Activated CD4-positive, alpha-beta T cell treated with anti-CD3 and anti-CD28 coated beads, Interleukin-2, amount 50 U/mL, for 1 hour (primary cell): ENCODE data around the gene PCDH15.
"Not testable (repeated sequence)": the region's sequence is repeated elsewhere in the genome, so short reads cannot be mapped to it uniquely, and the experiment has no call there.

Experiments
- DNase-seq: peaks from one replicate; pipeline ENCODE4 v3.0.0-alpha.2; 2020

PCDH15 gene

GRCh38 chr10:54531296-54531695 lies 269.7 kb downstream of the PCDH15 start:
- no peak for DNase-seq

DNA sequence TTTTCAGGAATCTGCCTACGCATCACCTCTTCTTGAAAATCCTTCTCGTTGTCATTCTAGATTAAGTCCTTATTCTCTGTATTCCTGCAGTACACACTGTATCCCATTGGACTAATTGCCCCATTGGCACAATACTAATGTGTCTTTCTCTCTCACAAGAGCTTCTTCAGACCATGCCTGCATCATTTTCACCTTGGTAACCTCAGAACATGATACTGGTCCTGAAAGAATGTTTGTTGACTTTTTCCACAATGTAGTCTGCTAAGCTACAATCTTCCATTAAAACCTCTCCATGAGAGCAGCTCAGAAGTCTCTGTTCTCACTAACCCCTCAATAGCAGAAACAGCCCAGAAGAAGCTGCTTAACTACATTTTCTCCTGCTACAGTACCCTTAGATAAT lies 270.7 kb downstream of the PCDH15 start:
- DNase-seq = no peak

- DNase-seq = no peak
Measured at GRCh38 chr10:54525816-54526215, 275.2 kb downstream of the PCDH15 start.

DNA sequence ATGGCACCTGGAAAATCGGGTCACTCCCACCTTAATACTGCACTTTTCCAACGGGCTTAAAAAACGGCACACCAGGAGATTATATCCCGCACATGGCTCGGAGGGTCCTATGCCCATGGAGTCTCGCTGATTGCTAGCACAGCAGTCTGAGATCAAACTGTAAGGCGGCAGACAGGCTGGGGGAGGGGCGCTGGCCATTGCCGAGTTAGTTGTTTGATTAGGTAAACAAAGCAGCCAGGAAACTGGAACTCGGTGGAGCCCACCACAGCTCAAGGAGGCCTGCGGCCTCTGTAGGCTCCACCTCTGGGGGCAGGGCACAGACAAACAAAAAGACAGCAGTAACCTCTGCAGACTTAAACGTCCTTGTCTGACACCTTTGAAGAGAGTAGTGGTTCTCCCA lies 285.8 kb downstream of the PCDH15 start:
- not testable (repeated sequence) for DNase-seq

DNA sequence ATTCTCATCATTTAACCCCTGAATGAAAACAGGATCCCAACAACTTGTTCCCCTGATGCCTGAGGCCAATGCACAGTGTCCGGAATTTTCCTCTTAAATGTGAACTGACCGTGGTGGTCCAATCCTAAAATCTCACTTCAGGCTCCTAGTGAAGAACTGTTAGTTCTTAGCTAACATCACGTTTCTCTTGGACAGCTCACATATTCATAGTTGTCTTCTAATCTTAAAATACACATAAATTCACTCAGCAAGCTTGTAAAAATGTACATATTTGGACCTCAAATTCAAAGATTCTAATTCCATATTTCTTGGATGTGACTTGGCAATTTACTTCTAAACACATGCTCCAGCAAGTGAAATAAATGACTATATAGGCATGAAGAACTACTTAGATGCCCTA lies 297.2 kb downstream of the PCDH15 start:
- no peak for DNase-seq

DNA sequence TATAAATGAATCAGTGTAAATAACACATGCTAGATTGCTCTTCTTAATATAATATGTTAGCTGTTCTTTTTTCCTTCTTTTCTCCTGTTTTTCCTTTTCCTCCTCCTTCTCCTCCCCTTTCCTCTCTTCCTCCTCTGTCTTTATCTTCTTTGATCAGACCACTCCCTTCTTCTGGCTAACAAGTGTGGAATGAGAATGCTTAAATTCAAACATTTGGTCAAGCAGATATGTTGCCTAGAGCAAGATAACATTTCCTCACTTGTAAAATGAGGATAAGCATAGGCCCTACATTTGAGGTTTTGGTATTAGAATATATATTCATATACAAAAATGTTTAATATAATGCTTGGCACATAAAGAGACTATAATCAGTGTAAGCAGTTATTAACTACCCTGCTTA lies 299.1 kb downstream of the PCDH15 start:
- no peak for DNase-seq

DNA sequence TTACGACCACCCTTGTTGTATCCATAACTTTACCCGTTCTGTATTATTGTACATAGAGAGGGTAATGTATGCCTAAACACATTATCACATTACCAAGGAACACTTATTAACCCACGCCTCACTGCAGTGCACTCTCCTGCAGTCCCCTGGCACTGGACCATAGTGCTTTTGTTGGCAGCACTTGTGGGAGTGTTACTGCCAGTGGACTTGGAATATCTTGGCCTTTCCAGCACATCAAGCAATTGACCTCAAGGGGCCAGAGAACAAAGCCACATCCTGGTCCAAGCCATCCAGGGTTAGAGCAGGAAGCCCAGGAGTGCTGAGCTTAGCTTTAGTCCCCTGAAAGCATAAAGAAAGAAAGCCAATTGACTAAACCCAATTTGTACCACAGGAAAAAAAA lies 304.2 kb downstream of the PCDH15 start:
- no peak for DNase-seq

DNA sequence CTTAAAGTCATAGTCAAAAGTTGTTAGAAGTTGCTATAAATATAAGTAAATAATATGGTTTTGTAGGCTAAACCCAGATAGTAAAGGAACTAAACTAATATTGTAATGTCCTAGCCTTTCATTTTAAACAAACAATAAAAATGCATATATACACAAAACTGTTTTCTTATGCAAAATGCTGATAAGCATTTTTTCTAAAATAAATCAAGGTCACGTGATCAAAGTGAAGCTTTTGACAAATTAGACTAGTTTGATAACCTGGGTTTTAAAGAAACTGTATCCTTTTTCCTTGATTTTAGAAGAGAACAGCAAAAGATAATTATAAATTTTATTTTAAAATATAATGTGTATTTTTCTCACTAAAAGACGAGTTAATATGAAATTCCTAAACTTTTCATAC lies 313.3 kb downstream of the PCDH15 start:
- DNase-seq = no peak

DNA sequence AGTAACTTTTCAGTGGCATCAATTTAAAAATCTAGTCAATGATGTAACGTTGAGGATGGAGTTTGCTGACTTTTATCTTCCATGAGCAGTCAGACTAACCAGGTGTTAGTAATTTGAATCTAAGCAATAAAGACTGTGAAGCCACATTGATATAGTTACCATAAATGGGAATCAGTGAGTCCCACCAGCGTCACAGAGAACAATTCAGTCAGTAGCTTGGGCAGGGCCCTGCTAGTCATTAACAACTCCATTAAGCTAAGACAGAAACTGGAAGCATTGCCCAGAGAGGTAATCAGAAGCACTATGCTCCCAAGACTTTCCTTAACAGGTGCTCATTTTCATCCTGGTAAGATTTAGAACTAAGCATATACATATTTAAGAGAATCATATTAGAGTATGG lies 315.1 kb downstream of the PCDH15 start:
- no peak for DNase-seq

GRCh38 chr10:54484186-54484585 lies 316.8 kb downstream of the PCDH15 start:
- no peak for DNase-seq

GRCh38 chr10:54478601-54479000 lies 322.4 kb downstream of the PCDH15 start:
- no peak for DNase-seq

GRCh38 chr10:54477738-54478137 lies 323.3 kb downstream of the PCDH15 start:
- no peak for DNase-seq

- DNase-seq = no peak
Measured at GRCh38 chr10:54470324-54470631, 330.8 kb downstream of the PCDH15 start.

- no peak for DNase-seq
Measured at GRCh38 chr10:54469587-54470323, 331.3 kb downstream of the PCDH15 start.

DNA sequence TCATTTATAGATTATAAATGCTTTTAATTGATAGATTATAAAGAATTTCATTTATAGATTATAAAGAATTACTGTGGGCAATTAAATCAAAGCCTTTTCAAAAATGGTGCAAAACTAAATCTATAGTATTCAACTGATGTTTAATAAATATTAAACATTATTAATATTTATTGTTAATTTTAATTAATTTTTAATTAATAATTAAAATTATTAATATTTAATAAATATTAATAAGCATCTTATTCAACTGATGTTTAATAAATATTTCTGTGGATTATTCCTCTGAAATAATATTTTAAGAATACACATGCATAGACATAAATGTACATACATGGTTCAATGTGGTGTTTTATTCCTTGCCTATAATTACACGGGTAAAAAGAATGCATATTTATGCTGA lies 346.8 kb downstream of the PCDH15 start:
- DNase-seq = no peak

GRCh38 chr10:54449056-54449455 lies 352.0 kb downstream of the PCDH15 start:
- DNase-seq = no peak

- no peak for DNase-seq
Measured at GRCh38 chr10:54444170-54444569, 356.9 kb downstream of the PCDH15 start.

DNA sequence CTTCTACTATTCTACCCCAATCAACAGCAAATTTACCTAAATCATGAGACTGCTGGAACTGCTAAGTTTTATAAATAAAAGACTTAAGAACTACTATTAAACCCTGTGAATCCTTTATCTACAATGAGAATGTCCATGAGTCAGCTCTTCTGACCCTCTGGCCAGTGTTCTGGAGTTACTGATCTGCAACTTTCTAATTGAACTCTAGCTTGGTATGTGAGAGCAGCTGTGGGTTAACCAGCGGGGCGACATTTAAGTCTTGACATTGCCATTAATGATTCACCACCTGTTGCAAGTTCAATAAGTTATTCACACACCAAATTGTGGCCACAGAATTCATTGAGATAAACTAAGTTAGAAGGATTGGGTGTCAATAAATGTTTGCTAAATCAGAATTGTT lies 359.8 kb downstream of the PCDH15 start:
- DNase-seq = no peak

DNA sequence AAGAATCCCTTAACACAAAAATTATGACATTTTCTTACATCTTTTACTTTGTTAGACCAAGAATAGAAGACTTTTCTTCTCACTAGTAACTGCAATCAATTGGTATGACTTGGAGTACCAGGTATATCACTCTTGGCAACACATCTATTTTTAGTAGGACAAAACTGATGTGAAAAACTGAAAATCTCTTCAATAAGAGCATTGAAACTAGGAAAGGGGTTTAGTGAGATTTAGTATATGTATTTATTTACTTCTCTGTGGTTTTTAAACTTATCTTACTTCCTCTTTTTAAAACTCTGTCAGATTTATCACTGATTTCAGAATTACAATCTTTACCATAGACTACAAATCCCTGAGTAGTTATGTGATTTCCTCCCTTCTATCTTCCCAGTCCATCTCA lies 366.2 kb downstream of the PCDH15 start:
- DNase-seq = no peak

GRCh38 chr10:54415483-54415882 lies 385.5 kb downstream of the PCDH15 start:
- DNase-seq = no peak

- DNase-seq = no peak
Measured at GRCh38 chr10:54402576-54402975, 398.5 kb downstream of the PCDH15 start.

GRCh38 chr10:54396031-54396430 lies 405.0 kb downstream of the PCDH15 start:
- DNase-seq = no peak

GRCh38 chr10:54394598-54394997 lies 406.4 kb downstream of the PCDH15 start:
- not testable (repeated sequence) for DNase-seq

- DNase-seq = no peak
Measured at GRCh38 chr10:54372179-54372578, 428.9 kb downstream of the PCDH15 start.

GRCh38 chr10:54368984-54369383 lies 432.0 kb downstream of the PCDH15 start:
- no peak for DNase-seq

GRCh38 chr10:54363390-54363789 lies 437.6 kb downstream of the PCDH15 start:
- DNase-seq = no peak
